Chondrocyte (in vitro differentiated cells): Measurements from ENCODE around the gene RRAS. TPM values are rescaled to one million over a fixed set of nuclear protein-coding genes. Genes with fewer than 3 reads are reported as not detected.

Source experiments
- DNase-seq: peaks from one replicate; pipeline ENCODE4 v3.0.0; 2021; ENCODE audit warnings: mixed read lengths, low spot score
- H3K27ac Mint-ChIP-seq: one replicate; pipeline ENCODE4 v1.8.0; 2021; ENCODE audit warnings: mild to moderate bottlenecking, moderate library complexity, mixed read lengths; ENCODE audit not compliant: unreplicated experiment
- H3K27me3 Mint-ChIP-seq: 2 replicates; pipeline ENCODE4 v1.8.0; 2021; ENCODE audit warnings: low read depth, mixed read lengths
- H3K36me3 Mint-ChIP-seq: 2 replicates; pipeline ENCODE4 v1.8.0; 2021; ENCODE audit warnings: low read depth, mixed read lengths
- H3K4me1 Mint-ChIP-seq: 2 replicates; pipeline ENCODE4 v1.8.0; 2021; ENCODE audit warnings: low read depth, mild to moderate bottlenecking, mixed read lengths
- H3K4me3 Mint-ChIP-seq: one replicate; pipeline ENCODE4 v1.8.0; 2021; ENCODE audit warnings: mild to moderate bottlenecking, moderate library complexity, mixed read lengths; ENCODE audit not compliant: unreplicated experiment
- H3K9me3 Mint-ChIP-seq: 2 replicates; pipeline ENCODE4 v1.8.0; 2021; ENCODE audit warnings: low read depth, mixed read lengths
- CTCF ChIP-seq: fragments of 200-600 bp; sonication (generic); IDR thresholded peaks from 2 replicates; pipeline ENCODE4 v1.5.0; 2021; ENCODE audit warnings: antibody characterized with exemption, mild to moderate bottlenecking, moderate library complexity
- total RNA-seq: library from RNA; stranded (reverse); gene quantifications from 3 replicates; pipeline ENCODE4 v1.2.1, GENCODE V29; 2021

RRAS gene
- total RNA-seq, 1 donor from 2014 or later, result 113 TPM

GRCh38 chr19:49665351-49666119 lies 25.6 kb upstream of the RRAS start, which contains the start of the genes BCL2L12 and IRF3:
BCL2L12 (plus strand) TSS chr19:49665933; CDS start chr19:49666693, 760 bp downstream.
IRF3 (minus strand) TSS chr19:49665857; CDS start chr19:49664838, 1,019 bp downstream.
- peak within 1 kb of the TSS; percentile 97 for H3K27ac Mint-ChIP-seq

GRCh38 chr19:49665036-49665350 lies 25.1 kb upstream of the RRAS start:
- no peaks in the 10 kb centered on the region for H3K9me3 Mint-ChIP-seq
- no peaks in the 10 kb centered on the region for H3K36me3 Mint-ChIP-seq
- peaks cover 32% of the 10 kb centered on the region for H3K4me1 Mint-ChIP-seq
- H3K27me3 Mint-ChIP-seq, result no peaks in the 10 kb centered on the region
- H3K4me3 Mint-ChIP-seq, result peak overlapping the region; percentile 99
- TF ChIP-seq CTCF, result no peak
- DNase-seq, result no peak
- H3K27ac Mint-ChIP-seq, result peak overlapping the region; percentile 97

More at GRCh38 chr19:49665351-49666119, 25.6 kb upstream of the RRAS start, which contains the start of the genes BCL2L12 and IRF3:
- DNase-seq, result no peak
- TF ChIP-seq CTCF, result no peak
- Mint-ChIP-seq H3K4me1 (peaks cover 32% of the 10 kb centered on the region), H3K36me3 (no peaks in the 10 kb centered on the region), H3K9me3 (no peaks in the 10 kb centered on the region), H3K4me3 (peak within 1 kb of the TSS; percentile 99), H3K27me3 (no peaks in the 10 kb centered on the region)

- H3K27me3 Mint-ChIP-seq, result no peaks in the 10 kb centered on the region
- TF ChIP-seq CTCF, result peak; percentile 36
- peaks cover 32% of the 10 kb centered on the region for H3K4me1 Mint-ChIP-seq
- H3K36me3 Mint-ChIP-seq, result no peaks in the 10 kb centered on the region
- DNase-seq, result no peak
- no peaks in the 10 kb centered on the region for H3K9me3 Mint-ChIP-seq
- peak overlapping the region; percentile 99 for H3K4me3 Mint-ChIP-seq
- peak overlapping the region; percentile 97 for H3K27ac Mint-ChIP-seq
Measured at GRCh38 chr19:49664171-49665035, 24.5 kb upstream of the RRAS start.

GRCh38 chr19:49663224-49663623 lies 23.3 kb upstream of the RRAS start:
- Mint-ChIP-seq H3K27me3 (no peaks in the 10 kb centered on the region), H3K27ac (peak overlapping the region; percentile 17), H3K36me3 (peaks cover 2% of the 10 kb centered on the region), H3K4me3 (peak overlapping the region; percentile 33), H3K9me3 (no peaks in the 10 kb centered on the region), H3K4me1 (peaks cover 32% of the 10 kb centered on the region)
- TF ChIP-seq CTCF, result no peak
- no peak for DNase-seq

- no peak overlapping the region for H3K4me3 Mint-ChIP-seq
Measured at GRCh38 chr19:49662011-49662410, 22.1 kb upstream of the RRAS start.

More at GRCh38 chr19:49662011-49662410, 22.1 kb upstream of the RRAS start:
- no peak for TF ChIP-seq CTCF
- no peak for DNase-seq
- no peaks in the 10 kb centered on the region for H3K9me3 Mint-ChIP-seq
- H3K27ac Mint-ChIP-seq, result no peak overlapping the region
- peaks cover 28% of the 10 kb centered on the region for H3K4me1 Mint-ChIP-seq
- no peaks in the 10 kb centered on the region for H3K27me3 Mint-ChIP-seq
- peaks cover 5% of the 10 kb centered on the region for H3K36me3 Mint-ChIP-seq
